GM18861 (cell line): ENCODE measurements around the gene CREB3L1.
"Not testable (repeated sequence)": the region's sequence is repeated elsewhere in the genome, so short reads cannot be mapped to it uniquely, and the experiment has no call there.

ENCODE experiments used
- ATAC-seq: cut with Tn5 transposase; IDR thresholded peaks from one replicate; pipeline ENCODE4 v1.9.1; 2021; ENCODE audit not compliant: unreplicated experiment

CREB3L1 gene

DNA sequence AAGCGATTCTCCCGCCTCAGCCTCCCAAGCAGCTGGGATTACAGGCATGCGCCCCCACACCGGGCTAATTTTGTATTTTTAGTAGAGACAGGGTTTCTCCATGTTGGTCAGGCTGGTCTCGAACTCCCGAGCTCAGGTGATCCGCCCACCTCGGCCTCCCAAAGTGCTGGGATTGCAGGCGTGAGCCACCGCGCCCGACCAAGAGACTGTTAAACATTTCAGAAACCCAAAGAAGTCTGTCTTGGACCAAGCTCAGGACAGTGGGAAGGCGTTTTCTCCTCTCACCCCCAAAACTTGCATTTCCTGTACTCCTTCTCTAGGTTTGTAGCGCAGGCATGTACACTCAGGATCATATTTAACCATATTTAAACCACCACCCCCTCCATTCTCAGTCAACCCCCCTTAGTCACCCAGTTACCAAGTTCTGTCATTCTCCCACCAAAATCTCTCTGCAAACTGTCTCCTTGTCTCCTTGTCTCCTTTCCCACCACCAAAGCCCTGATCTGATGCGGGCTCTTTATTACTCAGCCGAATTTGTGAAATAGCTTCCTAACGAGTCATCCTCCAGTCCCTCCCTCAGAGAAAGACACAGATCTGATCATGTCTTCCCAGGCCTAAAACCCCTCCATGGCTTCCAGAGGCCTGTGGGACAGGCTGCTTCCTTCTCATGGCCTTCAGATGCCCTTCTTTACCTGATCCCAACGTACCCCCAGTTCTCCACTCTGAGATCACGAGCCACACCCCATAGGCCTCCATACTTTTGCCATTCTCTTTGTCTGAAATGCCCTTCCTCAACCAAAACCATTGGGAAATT is 29.0 kb upstream of the CREB3L1 start:
- no peak for ATAC-seq

DNA sequence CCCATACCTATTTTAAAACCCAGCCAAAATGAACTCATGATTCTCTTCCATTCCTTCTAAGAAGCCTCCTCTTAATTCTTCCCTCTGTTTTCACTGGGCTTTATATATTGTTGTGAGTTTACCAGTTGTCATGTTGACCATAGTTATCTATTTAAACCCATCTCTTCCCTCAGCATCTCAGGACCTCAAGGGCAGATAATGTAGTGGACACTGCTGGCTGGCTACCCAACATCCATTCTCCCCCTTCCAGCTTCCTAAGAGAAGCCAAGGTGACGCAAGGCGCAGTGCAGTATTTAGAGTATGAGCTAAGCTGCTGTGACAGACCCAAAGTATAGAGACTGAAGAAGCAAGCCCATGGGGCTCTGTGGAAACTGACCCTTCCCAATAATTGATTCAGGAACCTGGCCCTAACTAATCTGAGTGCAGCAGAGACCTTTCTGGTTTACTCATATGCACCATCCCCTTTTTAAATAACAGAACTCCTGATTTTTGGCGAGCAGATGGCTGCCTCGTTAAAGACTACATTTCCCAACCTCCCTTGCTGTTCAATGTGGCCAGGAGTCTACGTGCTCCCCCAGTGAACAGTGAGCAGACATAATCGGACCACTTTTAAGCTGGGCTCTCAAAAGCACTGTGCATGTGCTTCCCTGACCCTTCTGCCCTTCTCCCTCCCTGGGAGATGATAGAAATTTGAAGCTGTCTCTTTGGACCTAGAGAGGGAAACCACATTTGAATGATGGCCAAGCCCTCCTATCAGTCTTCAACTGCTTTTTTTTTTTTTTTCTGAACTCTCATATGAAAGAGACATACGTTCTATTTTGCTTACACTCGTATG is 28.1 kb upstream of the CREB3L1 start:
- ATAC-seq: no peak

DNA sequence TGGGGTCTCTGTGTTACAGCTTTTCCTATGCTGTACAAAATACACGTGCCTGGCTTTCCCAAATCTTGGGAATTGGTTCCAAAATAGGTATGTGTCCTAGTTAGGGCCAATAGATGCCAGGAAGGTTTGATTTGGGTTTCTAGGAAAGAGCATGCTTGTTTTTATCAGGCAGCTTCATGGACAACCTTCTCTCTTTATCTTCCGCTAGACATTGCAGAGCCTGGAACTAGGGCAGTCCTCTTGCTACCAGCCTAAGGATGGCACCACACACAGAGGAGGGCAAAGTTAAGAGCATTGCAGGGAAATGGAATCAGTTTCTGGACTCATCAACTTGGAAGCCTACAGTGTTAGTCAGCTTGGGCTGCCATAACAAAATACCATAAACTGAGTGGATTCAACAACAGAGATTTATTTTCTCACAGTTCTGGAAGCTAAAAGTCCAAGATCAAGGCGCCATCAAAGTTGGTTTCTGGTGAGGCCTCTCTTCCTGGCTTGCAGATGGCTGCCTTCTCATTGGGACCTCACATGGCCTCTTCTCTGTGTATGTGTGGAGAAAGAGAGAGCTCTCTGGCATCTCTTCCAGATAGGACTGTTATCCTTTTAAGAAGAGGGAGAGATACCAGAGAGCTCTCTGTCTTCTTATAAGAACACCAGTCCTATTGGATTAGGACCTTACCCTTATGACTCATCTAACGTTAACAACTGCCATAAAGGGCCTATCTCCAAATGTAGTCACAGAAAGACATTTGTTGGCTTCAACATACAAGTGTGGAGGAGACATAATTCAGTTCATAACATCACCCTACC is 27.3 kb upstream of the CREB3L1 start:
- ATAC-seq: no peak

DNA sequence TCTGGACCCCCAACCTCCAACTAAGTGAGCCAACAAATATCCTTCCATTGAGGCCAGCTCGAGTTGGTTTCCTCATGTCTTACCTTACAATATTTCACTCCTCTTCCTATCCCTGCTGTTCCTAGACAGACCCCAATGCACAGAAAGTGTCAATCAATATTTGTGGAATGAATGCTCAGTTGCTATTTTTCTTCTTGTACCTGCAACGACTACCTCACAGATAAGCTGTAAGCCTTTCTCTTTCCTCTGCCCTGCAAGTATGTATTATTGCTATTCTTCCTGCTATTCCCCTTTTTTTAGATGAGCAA is 26.8 kb upstream of the CREB3L1 start:
- no peak for ATAC-seq

DNA sequence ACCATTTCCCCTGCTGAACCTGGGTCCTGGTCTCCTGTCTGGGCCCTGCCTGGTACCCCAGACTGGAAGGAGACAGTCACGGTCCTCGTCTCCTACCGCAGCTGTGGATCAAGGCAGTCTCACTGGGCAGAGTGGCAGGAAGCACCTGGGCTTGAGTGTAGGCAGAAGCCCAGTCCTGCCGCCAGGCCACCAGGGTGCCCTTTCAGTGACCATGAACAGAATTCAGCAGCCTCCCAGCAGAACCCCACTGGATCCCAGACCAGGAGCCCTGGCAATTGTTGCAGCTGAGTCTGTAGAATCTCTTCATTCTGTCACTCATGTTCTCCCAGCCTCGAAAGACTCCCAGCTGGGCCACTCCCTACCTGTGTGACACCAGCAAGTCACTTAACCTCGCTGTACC is 25.5 kb upstream of the CREB3L1 start:
- no peak for ATAC-seq

DNA sequence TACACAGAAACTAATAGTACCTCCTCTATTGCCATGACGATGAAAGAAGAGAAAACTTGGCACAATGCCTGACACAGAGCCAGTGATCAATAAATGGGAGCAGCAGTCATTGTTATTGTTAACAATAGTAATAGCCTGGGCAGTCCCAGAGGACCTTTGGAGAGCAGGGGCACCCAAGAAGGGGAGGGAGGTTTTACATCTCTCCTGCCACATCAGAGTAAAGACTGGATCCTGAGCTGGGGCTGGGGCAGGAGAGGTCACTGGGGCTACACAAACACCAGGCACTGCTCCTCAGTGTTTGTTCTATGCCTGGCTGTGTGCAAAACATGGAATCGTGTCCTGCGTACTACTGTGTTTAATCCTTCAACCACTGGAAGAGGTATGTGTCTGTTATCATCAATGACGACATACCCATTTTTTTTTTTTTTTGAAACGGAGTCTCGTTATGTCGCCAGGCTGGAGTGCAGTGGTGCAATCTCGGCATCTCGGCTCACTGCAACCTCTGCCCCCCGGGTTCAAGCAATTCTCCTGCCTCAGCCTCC is 25.0 kb upstream of the CREB3L1 start:
- no peak for ATAC-seq

DNA sequence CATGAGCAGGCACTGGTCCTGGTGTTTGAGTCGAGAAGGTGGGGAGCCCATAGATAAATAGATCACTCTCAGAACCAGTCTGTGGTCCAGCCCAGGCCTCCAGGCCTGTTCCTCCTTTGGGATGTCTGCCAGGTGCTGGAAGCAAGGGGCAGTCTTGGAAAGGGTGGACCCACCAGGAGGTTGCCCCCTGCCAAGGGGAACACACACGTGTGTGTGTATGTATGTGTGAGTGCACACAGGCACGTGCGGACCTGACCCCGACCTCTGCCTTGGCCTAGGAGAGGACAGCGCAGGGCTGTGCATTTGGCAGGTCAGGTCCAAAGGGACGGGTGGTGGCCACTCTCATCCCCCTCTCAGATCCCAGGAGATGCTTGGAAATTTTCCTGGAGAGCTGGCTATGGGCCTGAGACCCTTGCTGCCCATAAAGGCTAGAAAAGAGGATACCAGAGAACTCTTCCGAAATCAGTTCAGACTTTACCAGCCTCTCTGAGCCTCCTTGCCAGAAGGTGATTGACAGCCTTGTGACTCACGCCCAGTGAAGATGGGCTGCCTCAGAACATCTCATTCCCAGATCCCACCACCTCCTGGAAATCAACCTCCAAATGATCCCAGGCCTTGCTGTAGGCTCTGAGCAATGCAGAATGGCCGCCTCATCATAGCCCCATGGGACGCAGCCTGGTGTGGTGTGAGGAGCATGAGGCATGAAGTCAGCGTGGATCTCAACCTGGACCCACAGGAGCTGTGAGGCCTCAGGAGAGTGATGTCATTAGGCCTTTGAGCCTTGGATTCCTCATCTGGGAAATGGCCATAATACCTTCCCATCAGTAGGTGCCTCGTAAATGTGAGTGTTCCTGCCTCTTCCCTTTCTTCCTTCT is 24.0 kb upstream of the CREB3L1 start:
- ATAC-seq: no peak

DNA sequence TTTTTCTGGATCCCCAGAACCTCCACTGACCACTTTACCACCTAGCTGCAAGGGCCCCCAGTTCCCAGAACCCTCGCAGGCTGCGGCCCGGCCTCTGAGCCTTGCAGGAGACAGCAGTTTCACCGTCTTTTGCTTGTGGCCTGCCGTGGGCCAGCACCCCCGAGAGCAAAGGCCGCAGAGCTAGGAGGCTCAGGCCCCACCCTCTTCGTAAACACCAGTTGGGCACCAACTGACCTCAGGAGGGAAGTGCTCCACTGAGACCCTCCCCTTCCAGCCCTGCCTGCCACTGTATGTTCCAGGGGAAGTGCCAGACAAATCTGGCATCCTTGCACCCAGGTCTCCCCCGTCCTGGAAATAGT is 23.4 kb upstream of the CREB3L1 start:
- ATAC-seq: no peak

DNA sequence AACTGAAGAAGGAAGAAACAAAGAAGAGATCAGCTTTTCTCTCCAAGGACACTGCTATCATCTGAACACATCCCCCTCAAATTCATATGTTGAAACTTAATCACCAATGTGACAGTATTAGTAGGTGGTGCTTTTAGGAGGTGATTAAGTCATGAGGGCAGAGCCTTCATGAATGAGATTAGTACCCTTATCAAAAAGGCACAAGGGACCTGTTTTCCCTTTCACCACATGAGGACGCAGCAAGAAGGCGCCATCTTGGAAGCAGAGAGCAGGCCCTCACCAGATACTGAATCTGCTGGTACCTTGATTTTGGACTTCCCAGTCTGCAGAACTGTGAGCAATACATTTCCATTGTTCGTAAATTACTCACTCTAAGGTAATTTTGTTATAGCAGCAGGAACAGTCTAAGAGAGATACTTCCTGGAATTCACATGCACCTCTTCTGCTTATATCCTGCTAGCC is 20.9 kb upstream of the CREB3L1 start:
- no peak for ATAC-seq

DNA sequence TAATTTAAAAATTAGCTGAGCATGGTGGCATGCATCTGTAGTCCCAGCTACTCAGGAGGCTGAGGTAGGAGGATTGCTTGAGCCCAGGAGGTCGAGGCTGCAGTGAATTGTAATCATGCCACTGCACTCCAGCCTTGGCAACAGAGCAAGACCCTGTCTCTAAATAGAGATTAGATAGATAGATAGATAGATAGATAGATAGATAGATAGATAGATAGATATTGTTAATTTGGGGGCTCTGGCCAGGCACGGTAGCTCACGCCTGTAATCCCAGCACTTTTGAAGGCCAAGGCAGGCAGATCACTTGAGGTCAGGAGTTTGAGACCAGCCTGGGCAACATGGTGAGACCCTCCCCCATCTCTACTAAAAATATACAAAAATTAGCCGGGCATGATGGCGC is 18.1 kb upstream of the CREB3L1 start:
- not testable (repeated sequence) for ATAC-seq

DNA sequence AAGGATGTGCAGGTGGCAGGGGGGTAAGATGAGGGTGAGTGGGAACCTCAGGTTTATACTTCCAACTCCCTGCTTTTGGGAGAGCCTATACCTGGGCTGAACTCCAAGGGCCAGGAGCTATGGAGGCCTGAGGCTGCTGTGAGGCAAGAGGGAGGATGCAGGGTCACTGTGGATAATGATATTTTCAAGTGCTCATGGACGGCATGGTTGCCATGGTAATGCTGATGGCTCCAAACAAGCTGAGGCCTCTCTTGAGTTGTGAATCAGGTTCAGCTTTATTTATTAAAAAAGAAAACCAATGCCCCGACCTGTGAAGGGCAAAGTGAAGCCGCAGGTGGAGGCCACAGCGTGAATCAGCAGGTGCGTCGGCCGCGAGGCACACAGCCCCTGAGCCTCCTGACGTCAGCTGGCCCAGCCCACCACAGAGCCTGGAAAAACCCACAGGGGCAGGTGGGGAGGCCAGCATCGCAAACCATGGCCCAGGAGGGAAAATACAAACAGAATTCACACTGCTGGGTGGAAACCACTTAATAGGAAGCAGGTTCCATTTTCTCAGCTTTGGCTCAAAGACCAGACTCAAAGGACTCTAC is 17.4 kb upstream of the CREB3L1 start:
- ATAC-seq: no peak

DNA sequence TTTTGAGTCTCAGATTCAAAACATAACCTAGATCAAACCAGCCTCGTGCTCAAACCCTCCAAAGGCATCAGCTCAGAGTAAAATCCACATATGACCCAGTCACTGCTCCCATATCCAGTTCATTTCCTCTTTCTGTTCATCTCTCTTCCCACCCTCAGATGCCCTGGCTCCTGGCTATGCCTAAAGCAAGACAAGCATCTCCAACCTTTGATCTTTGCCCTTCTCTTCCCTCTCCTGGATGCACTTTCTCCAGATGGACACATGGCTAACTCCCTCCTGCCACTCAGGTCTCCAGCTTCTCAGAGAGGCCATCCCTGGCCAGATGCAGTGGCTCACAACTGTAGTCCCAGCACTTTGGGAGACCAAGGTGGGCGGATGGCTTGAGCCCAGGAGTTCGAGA is 14.3 kb upstream of the CREB3L1 start:
- no peak for ATAC-seq

DNA sequence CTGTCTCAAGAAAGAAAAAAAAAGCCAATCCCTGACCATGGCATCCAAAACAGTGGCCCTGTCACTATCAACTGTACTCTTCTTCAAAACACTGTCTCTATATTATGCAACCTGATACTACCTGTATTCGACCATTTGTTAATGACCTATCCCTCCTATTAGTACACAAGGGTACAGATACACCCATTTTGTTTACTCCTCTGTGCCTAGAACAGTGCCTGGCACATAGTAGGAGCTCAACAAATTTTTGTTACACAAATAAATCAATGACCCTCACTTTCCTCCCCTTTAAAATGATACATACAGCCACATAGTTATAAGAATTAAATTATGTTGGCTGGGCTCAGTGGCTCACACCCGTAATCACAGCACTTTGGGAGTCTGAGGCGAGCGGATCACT is 13.4 kb upstream of the CREB3L1 start:
- no peak for ATAC-seq

DNA sequence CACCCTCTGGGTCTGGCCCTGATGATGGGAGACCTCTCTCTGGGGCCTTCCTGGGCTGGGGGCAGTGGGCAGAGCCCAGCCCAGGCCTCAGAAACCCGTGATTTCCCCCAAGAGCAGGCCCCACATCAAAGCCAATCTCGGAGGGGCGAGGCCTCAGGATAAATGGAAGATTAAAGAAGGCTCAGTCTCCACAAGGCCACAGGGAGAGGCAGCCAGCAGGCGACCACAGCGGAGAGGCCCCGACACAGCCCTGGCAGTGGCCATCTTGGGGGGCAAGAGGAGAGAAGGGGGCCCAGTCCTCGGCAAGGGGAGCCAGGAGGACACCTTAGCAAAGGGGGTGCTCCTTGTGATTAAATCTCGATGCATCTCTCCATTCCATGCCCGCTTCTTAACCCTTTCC is 12.5 kb upstream of the CREB3L1 start:
- no peak for ATAC-seq

DNA sequence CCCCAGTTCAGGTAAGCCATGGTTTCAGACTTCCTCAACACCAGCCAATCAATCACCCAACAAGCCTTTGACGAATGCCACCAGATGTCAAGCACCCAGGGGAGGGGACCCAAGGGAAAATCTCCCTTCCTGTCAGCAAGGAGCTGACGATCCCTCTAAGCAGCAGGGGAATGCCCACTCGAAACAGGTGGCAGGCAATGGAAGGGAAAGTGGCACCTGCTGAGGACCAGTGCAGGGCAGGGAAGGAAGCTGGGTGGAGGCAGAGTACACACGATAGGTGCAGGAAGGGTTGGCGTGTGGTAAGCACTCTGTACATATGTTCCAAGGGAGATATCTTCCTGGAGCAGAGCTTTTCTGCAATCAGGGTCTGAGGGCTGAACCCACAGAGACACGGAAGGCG is 11.7 kb upstream of the CREB3L1 start:
- ATAC-seq: no peak

DNA sequence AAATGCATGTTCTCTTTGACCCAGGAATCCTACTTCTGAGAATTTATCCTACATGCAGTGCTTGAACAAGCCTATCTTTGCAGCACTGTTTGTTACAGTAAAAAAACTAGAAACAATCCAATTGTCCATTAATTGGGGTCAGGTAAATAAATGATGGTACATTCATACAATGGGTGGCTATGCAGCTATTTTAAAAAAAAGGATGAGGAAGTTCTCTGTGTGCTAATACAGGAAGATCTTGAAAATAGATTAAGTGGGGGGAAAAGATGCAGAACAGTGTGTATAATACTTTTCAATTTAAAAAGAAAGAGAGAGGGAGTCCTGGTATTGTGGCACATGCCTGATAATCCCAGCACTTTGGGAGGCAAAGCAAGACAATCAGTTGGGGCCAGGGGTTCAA is 9.5 kb upstream of the CREB3L1 start:
- ATAC-seq: no peak

DNA sequence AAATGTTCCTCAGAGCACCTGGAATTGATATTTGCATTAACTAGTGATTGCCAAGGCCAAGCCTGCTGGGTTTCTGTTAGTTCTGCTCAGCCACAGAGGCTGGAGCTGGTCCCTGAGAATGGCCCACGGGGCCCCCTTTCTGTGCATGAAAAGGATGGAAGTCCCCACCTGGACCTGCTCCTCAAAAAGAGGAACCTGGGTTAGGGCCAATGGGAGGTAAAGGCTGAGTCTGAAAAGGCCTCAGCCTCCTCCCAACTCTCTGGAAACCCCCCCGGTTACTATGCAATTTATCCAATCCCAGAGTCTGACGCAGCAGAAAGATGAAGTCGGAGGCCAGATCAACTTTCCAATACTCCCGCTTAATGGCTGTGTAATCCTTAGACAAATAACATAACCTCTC is 6.8 kb upstream of the CREB3L1 start:
- no peak for ATAC-seq

DNA sequence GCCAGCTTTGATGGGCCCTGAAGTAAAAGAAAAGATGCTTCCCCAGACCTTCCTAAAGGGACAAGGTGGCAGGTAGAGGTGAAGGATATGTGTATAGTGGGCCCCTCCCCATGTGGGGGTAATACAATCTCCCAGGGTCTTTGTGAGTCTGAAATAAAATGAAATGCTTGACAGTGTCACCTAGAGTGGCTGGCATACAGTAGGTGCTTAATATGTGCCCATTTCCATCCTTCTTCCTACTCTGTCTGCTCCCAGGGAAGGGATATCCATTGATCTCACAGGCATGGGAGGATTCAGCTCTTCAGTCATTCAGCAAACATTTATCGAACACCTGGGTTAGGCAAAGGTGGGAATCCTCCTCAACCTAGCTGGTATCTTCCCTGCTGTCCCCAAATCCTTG is 6.1 kb upstream of the CREB3L1 start:
- ATAC-seq: no peak

DNA sequence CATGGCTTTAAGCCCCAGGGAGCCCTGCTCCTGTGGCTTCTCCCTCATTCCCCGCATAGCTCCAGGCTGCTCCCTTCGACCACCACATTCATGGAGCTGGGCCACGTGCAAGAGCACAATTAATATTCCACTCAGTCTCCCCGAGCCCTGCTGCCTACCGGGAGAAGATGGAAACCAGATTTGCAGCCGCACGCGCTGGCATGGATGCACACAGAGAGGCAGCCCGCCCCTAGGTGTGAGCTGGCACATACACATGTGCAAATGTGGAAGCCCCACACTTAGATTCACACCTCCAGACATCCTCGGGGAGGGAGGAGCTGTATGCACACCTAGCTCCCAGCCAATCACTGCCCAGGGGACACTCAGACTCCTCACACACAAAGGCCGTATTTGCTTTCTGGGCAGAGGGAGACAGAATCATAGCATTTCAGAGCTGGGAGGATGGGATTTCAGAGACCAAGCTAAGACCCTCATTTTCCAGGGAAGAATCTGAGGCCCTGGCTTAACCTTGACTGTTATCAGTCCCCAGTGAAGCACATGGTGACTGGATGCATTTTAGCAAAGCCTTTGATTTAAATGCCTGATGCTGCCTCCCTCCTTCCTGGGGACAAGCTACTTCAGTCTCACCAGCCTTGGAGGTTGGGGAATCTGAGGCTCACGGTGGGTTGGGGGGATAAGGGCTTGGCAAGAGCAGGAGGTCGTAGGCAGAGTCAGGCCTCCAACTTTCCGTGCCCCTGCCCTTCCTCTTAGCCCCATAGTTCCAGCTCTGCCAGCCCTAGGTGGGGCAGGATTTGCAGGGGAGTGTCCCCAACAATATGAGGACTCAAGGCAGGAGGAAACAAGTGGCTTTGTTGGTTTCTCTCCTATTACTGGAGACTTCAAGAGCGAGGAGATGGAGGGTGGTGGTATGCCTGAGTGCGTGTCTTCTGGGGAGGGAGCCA is 5.3 kb upstream of the CREB3L1 start:
- ATAC-seq: no peak
